Sigmoid colon (tissue), 4 donors: ENCODE data around the gene BCOR.

Experiments used
- CTCF ChIP-seq, 4 experiments: fragments of 450-650 bp in 3 of 4; fragments of 200-600 bp in 1 of 4; IDR thresholded peaks; one replicate each; pipeline ENCODE4 v1.5.1; 2016 to 2019; ENCODE audit warnings: antibody characterized with exemption in 4 of 4, mild to moderate bottlenecking in 3 of 4, moderate library complexity in 2 of 4
- EP300 ChIP-seq, 4 donors: sonication (generic); formaldehyde crosslinking; IDR thresholded peaks; one replicate each; pipeline ENCODE4 v1.6.1; 2017; ENCODE audit warnings: antibody characterized with exemption in 4 of 4
- POLR2A ChIP-seq, 2 donors: fragments of 450-650 bp; IDR thresholded peaks; one replicate each; pipeline ENCODE4 v1.6.1; 2016; ENCODE audit warnings: antibody characterized with exemption in 2 of 2, mild to moderate bottlenecking in 2 of 2, moderate library complexity in 2 of 2
- POLR2AphosphoS5 ChIP-seq, 4 donors: sonication (generic); formaldehyde crosslinking; IDR thresholded peaks; one replicate each; pipeline ENCODE4 v1.6.1; 2017; ENCODE audit warnings: antibody characterized with exemption in 4 of 4

- TF ChIP-seq POLR2A (IDR thresholded peaks at IDR 0.05), result no peak
- TF ChIP-seq CTCF (IDR thresholded peaks at IDR 0.05), result no peak
- no peak for TF ChIP-seq POLR2AphosphoS5 (IDR thresholded peaks at IDR 0.05)
- no peak for TF ChIP-seq EP300 (IDR thresholded peaks at IDR 0.05)
Measured at GRCh38 chrX:40022421-40022820, 75.3 kb downstream of the BCOR start.
